H9 (cell line): Measurements from ENCODE around the gene LYPLA2. TPM values are rescaled to one million over a fixed set of nuclear protein-coding genes. Genes with fewer than 3 reads are reported as not detected.

Experiments used
- DNase-seq: peaks from one replicate; pipeline ENCODE4 v3.0.0-alpha.2; 2017
- H2AFZ ChIP-seq: one replicate; pipeline ENCODE4 v1.6.1; 2013; ENCODE audit warnings: mild to moderate bottlenecking, low read length, control low read depth, moderate library complexity
- H2AK5ac ChIP-seq: 2 replicates; pipeline ENCODE4 v1.6.1; 2013; ENCODE audit warnings: low read length, control low read depth, mixed read lengths; ENCODE audit not compliant: insufficient read length
- H2BK120ac ChIP-seq: one replicate; pipeline ENCODE4 v1.6.1; 2013; ENCODE audit warnings: low read depth, mild to moderate bottlenecking, low read length, control low read depth, inconsistent platforms; ENCODE audit not compliant: poor library complexity, severe bottlenecking
- H2BK12ac ChIP-seq: 2 replicates; pipeline ENCODE4 v1.6.1; 2013; ENCODE audit warnings: low read length, control low read depth, mixed read lengths, low read depth; ENCODE audit not compliant: insufficient read length
- H2BK15ac ChIP-seq: 2 replicates; pipeline ENCODE4 v1.6.1; 2013; ENCODE audit warnings: low read depth, low read length, control low read depth
- H2BK20ac ChIP-seq: one replicate; pipeline ENCODE4 v1.6.1; 2013; ENCODE audit warnings: low read depth, mild to moderate bottlenecking, low read length, control low read depth, inconsistent platforms; ENCODE audit not compliant: poor library complexity, severe bottlenecking
- H2BK5ac ChIP-seq: 2 replicates; pipeline ENCODE4 v1.6.1; 2013; ENCODE audit warnings: low read length, control low read depth, mixed read lengths; ENCODE audit not compliant: insufficient read length
- H3K14ac ChIP-seq: 2 replicates; pipeline ENCODE4 v1.6.1; 2013; ENCODE audit warnings: low read length, control low read depth; ENCODE audit not compliant: insufficient read depth
- H3K18ac ChIP-seq: 2 replicates; pipeline ENCODE4 v1.6.1; 2013; ENCODE audit warnings: low read depth, mild to moderate bottlenecking, mixed read lengths, low read length, control low read depth; ENCODE audit not compliant: insufficient read length
- H3K23ac ChIP-seq: 2 replicates; pipeline ENCODE4 v1.6.1; 2013; ENCODE audit warnings: low read length, control low read depth, mixed read lengths, low read depth; ENCODE audit not compliant: insufficient read length
- H3K23me2 ChIP-seq: 2 replicates; pipeline ENCODE4 v1.6.1; 2013; ENCODE audit warnings: low read depth, mild to moderate bottlenecking, mixed read lengths, low read length, control low read depth; ENCODE audit not compliant: insufficient read length, poor library complexity, severe bottlenecking
- H3K27ac ChIP-seq: 2 replicates; pipeline ENCODE4 v1.5.1; 2013; ENCODE audit warnings: low read length, control low read depth, mixed read lengths, low read depth; ENCODE audit not compliant: insufficient read length
- H3K27me3 ChIP-seq: 2 replicates; pipeline ENCODE4 v1.6.1; 2013; ENCODE audit warnings: low read length, control low read depth, inconsistent platforms; ENCODE audit not compliant: insufficient read depth
- H3K4ac ChIP-seq: 2 replicates; pipeline ENCODE4 v1.6.1; 2013; ENCODE audit warnings: low read depth, mild to moderate bottlenecking, control low read depth, inconsistent platforms, low read length, moderate library complexity
- H3K4me1 ChIP-seq: 2 replicates; pipeline ENCODE4 v1.6.1; 2013; ENCODE audit warnings: low read length, control low read depth, inconsistent platforms; ENCODE audit not compliant: insufficient read depth
- H3K4me2 ChIP-seq: 2 replicates; pipeline ENCODE4 v1.6.1; 2013; ENCODE audit warnings: low read length, control low read depth, mixed read lengths; ENCODE audit not compliant: insufficient read length, insufficient read depth
- H3K56ac ChIP-seq: 2 replicates; pipeline ENCODE4 v1.6.1; 2013; ENCODE audit warnings: low read depth, mild to moderate bottlenecking, mixed read lengths, low read length, control low read depth; ENCODE audit not compliant: insufficient read length
- H3K79me1 ChIP-seq: 2 replicates; pipeline ENCODE4 v1.6.1; 2013; ENCODE audit warnings: low read depth, mild to moderate bottlenecking, moderate library complexity, low read length, control low read depth, inconsistent platforms; ENCODE audit not compliant: insufficient read depth, poor library complexity, severe bottlenecking
- H3K79me2 ChIP-seq: 2 replicates; pipeline ENCODE4 v1.6.1; 2013; ENCODE audit warnings: low read length, control low read depth, inconsistent platforms; ENCODE audit not compliant: insufficient read depth
- H3K9ac ChIP-seq: 2 replicates; pipeline ENCODE4 v1.6.1; 2013; ENCODE audit warnings: low read length, control low read depth, mixed read lengths; ENCODE audit not compliant: insufficient read length; ENCODE audit errors: extremely low read depth
- H3K9me3 ChIP-seq: one replicate; pipeline ENCODE4 v1.6.1; 2013; ENCODE audit warnings: low read depth, low read length, inconsistent platforms; ENCODE audit not compliant: control insufficient read depth
- H3T11ph ChIP-seq: one replicate; pipeline ENCODE4 v1.6.1; 2013; ENCODE audit warnings: mild to moderate bottlenecking, low read length, control low read depth, inconsistent platforms
- H4K20me1 ChIP-seq: one replicate; pipeline ENCODE4 v1.6.1; 2013; ENCODE audit not compliant: control insufficient read depth, insufficient read length, insufficient read depth
- H4K5ac ChIP-seq: 2 replicates; pipeline ENCODE4 v1.6.1; 2013; ENCODE audit warnings: low read depth, mild to moderate bottlenecking, mixed read lengths, low read length, control low read depth; ENCODE audit not compliant: insufficient read length
- H4K8ac ChIP-seq: replicated peaks from 2 replicates; pipeline ENCODE4 v1.6.1; 2013; ENCODE audit warnings: low read length, control low read depth, mixed read lengths, low read depth; ENCODE audit not compliant: insufficient read length
- H4K91ac ChIP-seq: 2 replicates; pipeline ENCODE4 v1.6.1; 2013; ENCODE audit warnings: low read depth, mild to moderate bottlenecking, moderate library complexity, mixed read lengths, low read length, control low read depth; ENCODE audit not compliant: insufficient read length
- H3K27ac Mint-ChIP-seq, 3 experiments: 2 replicates in 2 of 3; 3 replicates in 1 of 3; pipeline ENCODE4 v1.8.0; 2020 to 2021; ENCODE audit warnings: mixed read lengths in 3 of 3, mild to moderate bottlenecking in 1 of 3, moderate library complexity in 1 of 3
- H3K27me3 Mint-ChIP-seq: 2 replicates; pipeline ENCODE4 v1.8.0; 2021; ENCODE audit warnings: low read depth, mild to moderate bottlenecking, moderate library complexity, mixed read lengths
- H3K36me3 Mint-ChIP-seq, 3 experiments: 2 replicates in 2 of 3; 3 replicates in 1 of 3; pipeline ENCODE4 v1.8.0; 2020 to 2021; ENCODE audit warnings: low read depth in 3 of 3, mixed read lengths in 3 of 3; ENCODE audit not compliant: insufficient read depth in 1 of 3
- H3K4me1 Mint-ChIP-seq, 2 experiments: 2 replicates each; pipeline ENCODE4 v1.8.0; 2020; ENCODE audit warnings: mixed read lengths in 2 of 2
- H3K4me3 Mint-ChIP-seq, 2 experiments: 2 replicates in 1 of 2; 3 replicates in 1 of 2; pipeline ENCODE4 v1.8.0; 2020 to 2021; ENCODE audit warnings: mild to moderate bottlenecking in 2 of 2, mixed read lengths in 2 of 2, moderate library complexity in 1 of 2
- H3K9me3 Mint-ChIP-seq, 2 experiments: 2 replicates in 1 of 2; 3 replicates in 1 of 2; pipeline ENCODE4 v1.8.0; 2020; ENCODE audit warnings: mild to moderate bottlenecking in 2 of 2, mixed read lengths in 2 of 2, moderate library complexity in 1 of 2
- WGBS: extraction: QIAGEN DNeasy Blood & Tissue Kit; methylation state at CpG from one replicate; pipeline ENCODE4 v1.1.7; 2013; ENCODE audit warnings: missing lambda C conversion rate, low lambda C conversion rate, mixed read lengths; ENCODE audit not compliant: insufficient read length; ENCODE audit errors: extremely low coverage; 5-methylcytosine and 5-hydroxymethylcytosine counted together
- total RNA-seq: library from RNA; stranded (reverse); gene quantifications from 2 replicates; pipeline ENCODE4 v1.2.1, GENCODE V29; 2021
- TF ChIP-seq, protein P1 (sequence below): fragments of 200-600 bp; sonication (generic); conservative IDR thresholded peaks from 3 replicates; pipeline ENCODE4 v1.8.0; 2021; ENCODE audit warnings: antibody characterized with exemption, mild to moderate bottlenecking

LYPLA2 gene
- total RNA-seq, 1 experiment from 2014 or later = 118 TPM

GRCh38 chr1:23793018-23793781 is 2.3 kb downstream of the LYPLA2 start:
- Histone ChIP-seq H3K79me2 (peaks cover 6% of the 10 kb centered on the region; the same call in 1 of the 2 replicates), H3K9me3 (no peaks in the 10 kb centered on the region), H3K56ac (no peak overlapping the region), H4K8ac (no peak overlapping the region), H3K23me2 (peaks cover 16% of the 10 kb centered on the region), H3K14ac (no peak overlapping the region), H3K4me1 (no peaks in the 10 kb centered on the region), H2BK20ac (no peak overlapping the region), H4K5ac (no peak overlapping the region), H3T11ph (no peak overlapping the region), H3K27me3 (no peaks in the 10 kb centered on the region), H3K23ac (no peak overlapping the region), H3K9ac (no peak overlapping the region), H4K91ac (no peak overlapping the region), H2BK12ac (no peak overlapping the region), H3K4me2 (no peak overlapping the region), H3K18ac (no peak overlapping the region), H2BK15ac (no peak overlapping the region), H3K79me1 (peaks cover 8% of the 10 kb centered on the region), H3K4ac (no peak overlapping the region), H4K20me1 (no peaks in the 10 kb centered on the region), H2AK5ac (no peak overlapping the region), H2BK5ac (no peak overlapping the region), H2AFZ (no peak overlapping the region), H3K27ac (no peak overlapping the region), H2BK120ac (no peak overlapping the region)
- peaks cover 7 to 49% (median 28%) of the 10 kb centered on the region in 3 experiments for H3K36me3 Mint-ChIP-seq
- H3K4me1 Mint-ChIP-seq = peaks cover 11 to 20% of the 10 kb centered on the region in 2 experiments
- no peak for DNase-seq
- no CpG with 5 or more reads among the region's 16 CpGs for WGBS
- H3K27ac Mint-ChIP-seq = peak overlapping the region in 1 of 3 experiments; percentile 64; a peak in 1 of 7 replicates
- TF ChIP-seq, protein P1, sequence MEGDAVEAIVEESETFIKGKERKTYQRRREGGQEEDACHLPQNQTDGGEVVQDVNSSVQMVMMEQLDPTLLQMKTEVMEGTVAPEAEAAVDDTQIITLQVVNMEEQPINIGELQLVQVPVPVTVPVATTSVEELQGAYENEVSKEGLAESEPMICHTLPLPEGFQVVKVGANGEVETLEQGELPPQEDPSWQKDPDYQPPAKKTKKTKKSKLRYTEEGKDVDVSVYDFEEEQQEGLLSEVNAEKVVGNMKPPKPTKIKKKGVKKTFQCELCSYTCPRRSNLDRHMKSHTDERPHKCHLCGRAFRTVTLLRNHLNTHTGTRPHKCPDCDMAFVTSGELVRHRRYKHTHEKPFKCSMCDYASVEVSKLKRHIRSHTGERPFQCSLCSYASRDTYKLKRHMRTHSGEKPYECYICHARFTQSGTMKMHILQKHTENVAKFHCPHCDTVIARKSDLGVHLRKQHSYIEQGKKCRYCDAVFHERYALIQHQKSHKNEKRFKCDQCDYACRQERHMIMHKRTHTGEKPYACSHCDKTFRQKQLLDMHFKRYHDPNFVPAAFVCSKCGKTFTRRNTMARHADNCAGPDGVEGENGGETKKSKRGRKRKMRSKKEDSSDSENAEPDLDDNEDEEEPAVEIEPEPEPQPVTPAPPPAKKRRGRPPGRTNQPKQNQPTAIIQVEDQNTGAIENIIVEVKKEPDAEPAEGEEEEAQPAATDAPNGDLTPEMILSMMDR = no peak
- H3K27me3 Mint-ChIP-seq = no peaks in the 10 kb centered on the region
- H3K4me3 Mint-ChIP-seq = peak overlapping the region; percentile 98 to 99
- H3K9me3 Mint-ChIP-seq = no peaks in the 10 kb centered on the region
